ENCODE results near the gene MYL7. TPM values are rescaled to one million over a fixed set of nuclear protein-coding genes. Genes with fewer than 3 reads are reported as not detected.
"Not testable (repeated sequence)": the region's sequence is repeated elsewhere in the genome, so short reads cannot be mapped to it uniquely, and the experiment has no call there.

The MYL7 gene
- total RNA-seq, 1 experiment from 2014 or later = not detected

DNA sequence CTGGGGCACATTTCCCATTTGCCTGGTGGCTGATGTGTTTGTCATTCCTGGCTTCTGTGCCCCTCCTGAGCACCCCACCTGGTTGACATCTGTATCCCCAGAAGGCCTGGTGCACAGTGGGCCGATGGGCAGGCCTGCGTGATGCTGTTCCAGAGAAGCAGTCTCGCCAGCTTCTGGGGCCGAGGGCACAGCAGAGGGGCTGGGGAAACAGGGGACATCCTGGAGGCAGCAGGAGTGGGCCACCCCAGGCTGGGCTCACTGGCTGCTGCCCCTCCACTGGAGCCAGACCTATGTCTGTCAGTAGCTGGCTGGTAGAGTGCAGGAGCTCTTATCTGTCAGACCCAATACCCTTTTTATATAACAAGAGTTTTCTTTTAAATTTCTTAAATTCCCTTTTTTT lies 896 bp upstream of the MYL7 start:
- no peaks in the 10 kb centered on the region for H3K9me3 ChIP-seq (replicated peaks)
- no peak overlapping the region for H3K4me3 ChIP-seq
- H3K27ac ChIP-seq = no peak overlapping the region
- peaks cover 5% of the 10 kb centered on the region; the same call in 1 of the 2 replicates for H3K27me3 ChIP-seq (replicated peaks)
- H3K4me1 ChIP-seq (replicated peaks) = peaks cover 7% of the 10 kb centered on the region
- H3K36me3 ChIP-seq = no peaks in the 10 kb centered on the region
- DNase-seq (ENCODE audit: low read depth in 1 of 2, low spot score in 2 of 2) = no peak

DNA sequence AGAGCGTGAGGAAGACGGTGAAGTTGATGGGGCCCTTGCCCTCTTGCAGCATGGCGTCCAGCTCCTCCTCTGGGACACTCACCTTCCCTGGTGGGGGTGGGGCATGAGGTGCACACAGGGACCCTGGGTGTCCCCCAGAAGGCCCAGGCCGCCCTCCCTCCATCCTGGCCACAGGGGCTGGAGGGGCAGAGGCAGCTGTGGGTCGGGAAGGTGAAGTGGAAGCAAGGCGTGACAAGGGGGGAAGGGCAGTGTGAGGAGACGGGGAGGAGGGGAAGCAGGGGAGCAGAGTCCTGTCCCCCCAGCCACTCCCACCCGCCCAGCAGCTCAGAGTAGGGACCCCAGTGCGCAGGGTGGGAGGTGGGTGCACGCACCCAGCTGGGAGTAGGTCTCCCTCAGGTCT lies 791 bp downstream of the MYL7 start:
- H3K9me3 ChIP-seq (replicated peaks) = no peaks in the 10 kb centered on the region
- H3K4me1 ChIP-seq (replicated peaks) = peaks cover under 1% of the 10 kb centered on the region
- DNase-seq (ENCODE audit: low read depth in 1 of 2, low spot score in 2 of 2) = no peak
- H3K27ac ChIP-seq = no peak overlapping the region
- peaks cover 5% of the 10 kb centered on the region; the same call in 1 of the 2 replicates for H3K27me3 ChIP-seq (replicated peaks)
- H3K4me3 ChIP-seq = no peak overlapping the region
- no peaks in the 10 kb centered on the region for H3K36me3 ChIP-seq

DNA sequence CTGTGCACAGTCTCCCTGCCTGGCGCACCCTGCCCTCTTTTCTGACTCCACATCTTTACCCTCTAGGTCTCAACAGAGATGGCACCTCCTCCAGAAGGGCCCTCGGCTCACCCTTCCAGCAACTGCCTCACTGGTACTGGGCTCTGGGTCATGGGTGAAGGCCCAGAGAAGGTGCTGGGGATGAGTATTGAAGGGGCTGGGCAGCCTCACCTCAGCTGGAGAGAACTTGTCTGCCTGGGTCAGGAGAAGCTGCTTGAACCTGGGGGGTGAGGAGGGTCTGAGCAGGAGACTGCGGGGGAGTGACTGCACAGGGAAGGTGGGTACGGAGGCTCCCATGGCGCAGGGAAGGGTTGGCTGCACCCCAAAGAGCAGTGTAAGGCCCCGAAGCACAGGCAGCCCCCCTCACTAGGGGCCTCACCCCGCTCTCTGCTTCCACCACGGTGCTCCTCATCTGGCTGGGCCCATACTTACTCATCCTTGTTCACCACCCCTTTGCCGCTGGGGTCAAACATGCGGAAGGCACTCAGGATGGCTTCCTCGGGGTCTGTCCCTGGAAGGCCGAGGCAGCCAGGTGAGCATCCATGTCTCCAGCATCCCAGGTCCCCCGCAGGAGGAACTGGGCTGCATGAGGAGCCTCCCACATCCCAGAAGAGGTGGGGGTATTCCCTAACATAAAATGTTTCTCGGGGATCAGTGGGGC lies 1.7 kb downstream of the MYL7 start:
- no peak overlapping the region for H3K27ac ChIP-seq
- no peak for DNase-seq (ENCODE audit: low read depth in 1 of 2, low spot score in 2 of 2)
- no peak overlapping the region for H3K4me3 ChIP-seq
- H3K36me3 ChIP-seq = no peaks in the 10 kb centered on the region
- H3K27me3 ChIP-seq (replicated peaks) = peaks cover 5% of the 10 kb centered on the region; the same call in 1 of the 2 replicates
- H3K4me1 ChIP-seq (replicated peaks) = no peaks in the 10 kb centered on the region
- no peaks in the 10 kb centered on the region for H3K9me3 ChIP-seq (replicated peaks)

DNA sequence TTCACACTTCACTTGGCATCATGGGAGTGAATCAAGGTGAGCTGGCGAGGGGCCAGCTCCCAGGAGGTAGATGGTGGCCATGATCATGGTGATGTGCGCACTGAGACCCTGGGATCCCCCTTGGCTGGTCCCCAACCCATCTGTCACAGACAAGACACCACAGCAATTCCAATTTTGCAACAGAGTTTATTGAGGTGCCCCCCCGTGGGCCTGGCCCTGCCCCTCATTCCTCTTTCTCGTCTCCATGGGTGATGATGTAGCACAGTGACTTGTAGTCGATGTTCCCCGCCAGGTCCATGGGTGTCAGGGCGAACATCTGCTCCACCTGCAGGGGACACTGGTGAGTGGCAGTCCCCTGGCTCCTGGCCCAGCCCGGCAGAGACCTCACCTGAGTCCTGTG lies 2.4 kb downstream of the MYL7 start:
- H3K4me1 ChIP-seq (replicated peaks) = no peaks in the 10 kb centered on the region
- DNase-seq (ENCODE audit: low read depth in 1 of 2, low spot score in 2 of 2) = no peak
- no peaks in the 10 kb centered on the region for H3K36me3 ChIP-seq
- no peaks in the 10 kb centered on the region for H3K9me3 ChIP-seq (replicated peaks)
- H3K27ac ChIP-seq = no peak overlapping the region
- no peak overlapping the region for H3K4me3 ChIP-seq
- H3K27me3 ChIP-seq (replicated peaks) = peaks cover 5% of the 10 kb centered on the region; the same call in 1 of the 2 replicates

DNA sequence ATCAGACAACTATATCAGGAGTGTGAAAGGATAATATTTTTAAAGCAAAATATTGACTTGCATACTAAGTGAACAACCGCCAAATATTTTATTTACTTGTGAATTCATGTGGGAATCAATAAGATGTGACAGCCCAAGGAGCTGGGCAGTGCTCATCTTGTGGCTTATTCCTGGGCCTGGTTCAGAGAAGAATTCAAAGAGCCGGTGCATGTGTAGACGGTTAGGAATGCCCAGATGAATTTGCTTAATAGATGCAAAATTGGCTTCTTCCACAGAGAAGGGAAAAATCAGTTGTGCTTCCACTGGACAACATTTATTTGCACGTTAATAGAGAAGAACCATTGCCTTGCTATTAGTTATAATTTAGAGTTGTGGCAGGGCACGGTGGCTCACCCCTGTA lies 4.4 kb downstream of the MYL7 start:
- Histone ChIP-seq H3K36me3 (no peaks in the 10 kb centered on the region), H3K9me3 (replicated peaks) (no peaks in the 10 kb centered on the region), H3K4me3 (no peak overlapping the region), H3K27ac (no peak overlapping the region), H3K27me3 (replicated peaks) (no peaks in the 10 kb centered on the region), H3K4me1 (replicated peaks) (no peaks in the 10 kb centered on the region)
- no peak for DNase-seq (ENCODE audit: low read depth in 1 of 2, low spot score in 2 of 2)

DNA sequence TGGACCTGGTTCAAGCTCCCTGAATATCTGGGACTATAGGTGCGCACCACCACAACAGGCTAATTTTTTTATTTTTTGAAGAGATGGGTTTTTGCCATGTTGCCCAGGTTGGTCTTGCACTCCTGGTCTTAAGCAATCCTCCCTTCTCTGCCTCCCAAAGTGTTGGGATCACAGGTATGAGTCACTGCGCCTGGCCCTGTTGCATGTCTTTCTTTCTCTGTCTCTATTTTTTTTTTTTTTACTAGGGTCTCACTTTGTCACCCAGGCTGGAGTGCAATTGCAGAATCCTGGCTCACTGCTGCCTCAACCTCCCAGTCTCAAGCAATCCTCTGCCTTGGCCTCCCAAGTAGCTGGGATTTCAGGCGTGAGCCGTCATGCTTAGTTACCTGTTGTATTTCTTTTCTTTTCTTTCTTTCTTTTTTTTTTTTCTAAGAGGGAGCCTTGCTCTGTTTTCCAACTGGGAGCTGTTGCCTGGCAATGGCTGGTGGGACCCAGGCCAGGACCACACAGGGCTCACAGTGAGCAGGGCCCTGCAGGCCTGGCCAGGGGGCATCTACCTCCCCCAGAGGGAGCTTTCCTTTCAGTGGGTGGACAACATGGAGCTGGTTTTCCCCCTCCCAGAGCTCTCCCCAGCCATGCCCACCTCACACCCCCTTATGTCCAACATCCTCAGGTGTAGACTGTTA lies 6.0 kb downstream of the MYL7 start:
- DNase-seq (ENCODE audit: low read depth in 1 of 2, low spot score in 2 of 2) = no peak
- H3K4me3 ChIP-seq = no peak overlapping the region

DNA sequence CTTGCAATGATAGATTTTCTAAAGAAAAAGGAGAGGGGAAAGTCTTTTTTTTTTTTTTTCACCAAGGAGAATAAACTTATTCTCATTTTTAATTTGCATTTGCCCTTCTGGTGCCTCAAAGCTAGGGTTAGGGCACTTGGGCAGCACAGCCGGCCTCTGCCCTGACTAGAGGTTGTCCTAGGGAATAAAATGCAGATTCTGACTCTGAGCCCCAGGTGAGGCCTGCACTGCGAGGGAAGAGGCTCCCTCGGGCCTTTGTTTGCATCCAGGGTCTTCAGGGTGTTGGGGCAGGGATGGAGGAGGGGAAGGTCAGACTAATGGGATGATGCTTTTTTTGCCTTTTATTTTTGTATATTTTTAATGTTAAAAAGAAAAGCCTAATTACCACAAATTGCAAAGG lies 7.8 kb downstream of the MYL7 start:
- H3K27me3 ChIP-seq (replicated peaks) = no peaks in the 10 kb centered on the region
- no peak overlapping the region for H3K4me3 ChIP-seq
- no peaks in the 10 kb centered on the region for H3K36me3 ChIP-seq
- H3K9me3 ChIP-seq (replicated peaks) = no peaks in the 10 kb centered on the region
- DNase-seq (ENCODE audit: low read depth in 1 of 2, low spot score in 2 of 2) = no peak
- H3K27ac ChIP-seq = no peak overlapping the region
- no peaks in the 10 kb centered on the region for H3K4me1 ChIP-seq (replicated peaks)

More for the DNA sequence above, 6.0 kb downstream of the MYL7 start:
- Histone ChIP-seq H3K27ac (no peak overlapping the region), H3K9me3 (replicated peaks) (no peaks in the 10 kb centered on the region), H3K27me3 (replicated peaks) (no peaks in the 10 kb centered on the region), H3K4me1 (replicated peaks) (no peaks in the 10 kb centered on the region), H3K36me3 (no peaks in the 10 kb centered on the region)

DNA sequence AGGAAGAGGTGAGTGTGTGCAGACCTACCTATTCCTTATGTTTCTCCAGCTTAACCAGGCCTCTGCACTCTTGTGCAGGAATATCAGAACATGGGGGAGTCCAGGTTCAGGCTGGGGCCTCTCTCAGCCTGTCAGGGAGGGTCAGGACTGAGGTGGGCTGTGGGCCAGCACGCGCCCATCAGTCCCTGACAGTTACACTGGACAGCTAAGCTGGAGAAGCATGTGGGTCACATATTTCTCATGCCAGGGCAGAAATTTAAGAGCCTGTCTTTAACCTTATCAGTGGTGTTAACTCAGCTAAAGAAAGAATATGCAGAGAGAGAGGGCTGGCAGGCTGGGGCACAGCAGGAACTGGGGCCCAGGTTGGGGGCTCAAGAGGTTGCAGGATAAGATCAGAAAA lies 9.1 kb downstream of the MYL7 start:
- no peaks in the 10 kb centered on the region for H3K36me3 ChIP-seq
- H3K27ac ChIP-seq = no peak overlapping the region
- no peak overlapping the region for H3K4me3 ChIP-seq
- DNase-seq (ENCODE audit: low read depth in 1 of 2, low spot score in 2 of 2) = no peak
- H3K27me3 ChIP-seq (replicated peaks) = no peaks in the 10 kb centered on the region
- no peaks in the 10 kb centered on the region for H3K4me1 ChIP-seq (replicated peaks)
- no peaks in the 10 kb centered on the region for H3K9me3 ChIP-seq (replicated peaks)

DNA sequence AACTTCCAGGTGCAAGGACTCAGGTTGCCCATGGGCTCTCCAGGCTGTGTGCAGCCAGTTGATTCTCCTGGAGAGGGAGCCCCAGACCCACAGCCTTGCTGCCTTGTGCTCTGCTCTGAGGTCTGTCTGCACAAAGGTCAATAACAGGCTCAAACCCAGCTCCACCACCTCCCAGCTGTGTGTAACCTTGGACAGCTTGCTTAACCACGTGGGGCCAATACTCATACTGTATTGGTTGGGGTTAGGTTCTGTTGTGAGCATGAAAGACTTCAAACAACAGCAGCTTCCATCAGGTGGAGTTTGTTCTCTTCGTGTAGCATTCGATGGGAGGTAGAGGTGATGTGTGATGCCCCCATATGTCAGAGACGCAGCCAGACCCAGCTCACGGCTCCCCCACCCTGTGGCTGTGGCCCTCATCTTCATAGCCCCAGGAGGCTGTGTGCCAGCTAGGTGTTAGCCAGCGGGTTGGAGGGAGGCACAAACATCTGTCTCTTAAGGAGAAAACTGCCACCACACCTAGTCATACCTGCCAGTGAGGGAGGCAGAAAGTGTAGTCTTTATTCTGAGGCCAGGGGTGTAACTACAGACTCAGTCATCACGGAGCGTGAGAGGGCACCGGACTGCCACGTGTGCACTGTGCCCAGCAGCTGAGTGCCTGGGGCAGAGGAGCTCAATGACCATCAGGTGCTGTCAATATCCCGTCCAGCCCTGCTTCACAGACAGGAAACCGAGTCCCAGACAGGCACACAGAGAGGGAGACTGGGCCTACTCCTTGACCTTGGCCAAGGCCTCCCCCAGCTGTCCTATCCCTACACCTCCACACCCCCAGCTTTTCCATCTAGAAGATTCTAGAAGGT lies 9.7 kb downstream of the MYL7 start:
- DNase-seq (ENCODE audit: low read depth in 1 of 2, low spot score in 2 of 2) = no peak
- Histone ChIP-seq H3K4me3 (no peak overlapping the region), H3K27ac (no peak overlapping the region), H3K27me3 (replicated peaks) (no peaks in the 10 kb centered on the region), H3K4me1 (replicated peaks) (no peaks in the 10 kb centered on the region), H3K36me3 (no peaks in the 10 kb centered on the region), H3K9me3 (replicated peaks) (no peaks in the 10 kb centered on the region)

DNA sequence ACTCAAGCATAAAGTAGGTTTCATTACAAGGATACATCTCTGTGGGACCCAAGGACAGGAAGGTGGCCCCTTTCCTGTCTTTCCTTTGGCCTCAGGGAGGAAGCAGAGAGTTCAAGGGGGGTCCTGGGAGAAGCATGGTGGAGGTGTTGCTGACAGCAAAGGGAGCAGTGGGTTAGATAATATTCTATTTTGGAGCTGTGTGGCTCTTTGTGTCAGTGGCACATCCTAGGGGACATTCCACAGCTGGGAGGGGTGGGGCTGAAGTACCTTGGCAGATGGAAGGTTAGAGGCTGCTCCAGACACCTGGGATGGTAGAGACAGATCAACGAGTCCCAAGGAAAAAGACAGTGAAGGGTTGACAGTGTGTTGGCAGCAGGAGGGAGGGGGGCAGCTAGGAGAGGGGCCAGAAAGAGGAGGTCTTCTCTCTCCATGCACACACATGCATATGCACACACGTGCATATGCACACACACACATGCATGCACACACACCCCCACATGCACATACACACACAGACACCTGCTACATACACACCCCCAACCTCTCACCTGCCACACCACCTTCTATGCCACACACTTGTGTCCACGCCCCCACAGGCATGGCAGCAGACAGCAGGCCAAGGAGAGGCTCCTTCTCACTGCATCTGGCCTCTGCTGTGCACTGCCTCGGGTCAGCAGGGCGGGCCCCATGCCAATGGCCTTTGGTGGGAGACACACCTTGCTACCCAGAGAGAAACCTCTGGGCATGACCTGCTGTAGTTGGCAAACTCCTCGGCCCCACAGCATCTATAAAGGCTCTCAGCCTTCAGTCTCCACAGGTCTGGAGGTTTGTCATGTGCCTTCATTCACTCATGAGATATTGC lies 12.2 kb downstream of the MYL7 start:
- no peaks in the 10 kb centered on the region for H3K9me3 ChIP-seq (replicated peaks)
- H3K27me3 ChIP-seq (replicated peaks) = no peaks in the 10 kb centered on the region
- no peak overlapping the region for H3K4me3 ChIP-seq
- DNase-seq (ENCODE audit: low read depth in 1 of 2, low spot score in 2 of 2) = no peak
- no peak overlapping the region for H3K27ac ChIP-seq
- H3K4me1 ChIP-seq (replicated peaks) = peaks cover under 1% of the 10 kb centered on the region; the same call in 1 of the 2 replicates
- no peaks in the 10 kb centered on the region for H3K36me3 ChIP-seq

DNA sequence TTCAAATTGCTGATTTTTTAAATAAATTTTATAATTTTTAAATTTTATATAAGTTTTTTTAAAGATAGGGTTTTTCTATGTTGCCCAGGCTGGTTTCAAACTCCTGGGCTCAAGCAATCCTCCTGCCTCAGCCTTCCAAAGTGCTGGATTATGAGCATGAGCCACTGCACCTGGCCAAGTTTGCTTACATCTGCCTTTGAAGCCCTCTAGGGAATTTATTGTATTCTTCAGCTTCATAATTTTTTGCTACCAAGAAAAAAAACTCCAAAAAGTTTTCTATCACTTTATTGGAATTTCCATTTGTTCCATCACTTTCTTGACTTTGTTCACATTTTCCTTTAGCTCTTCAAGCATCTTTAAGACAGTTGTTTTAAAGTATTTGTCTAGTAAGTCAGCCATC lies 14.0 kb downstream of the MYL7 start:
- no peaks in the 10 kb centered on the region for H3K36me3 ChIP-seq
- H3K27ac ChIP-seq = no peak overlapping the region
- DNase-seq (ENCODE audit: low read depth in 1 of 2, low spot score in 2 of 2) = no peak
- no peak overlapping the region for H3K4me3 ChIP-seq
- no peaks in the 10 kb centered on the region for H3K27me3 ChIP-seq (replicated peaks)
- H3K9me3 ChIP-seq (replicated peaks) = no peaks in the 10 kb centered on the region
- peaks cover 8% of the 10 kb centered on the region for H3K4me1 ChIP-seq (replicated peaks)

DNA sequence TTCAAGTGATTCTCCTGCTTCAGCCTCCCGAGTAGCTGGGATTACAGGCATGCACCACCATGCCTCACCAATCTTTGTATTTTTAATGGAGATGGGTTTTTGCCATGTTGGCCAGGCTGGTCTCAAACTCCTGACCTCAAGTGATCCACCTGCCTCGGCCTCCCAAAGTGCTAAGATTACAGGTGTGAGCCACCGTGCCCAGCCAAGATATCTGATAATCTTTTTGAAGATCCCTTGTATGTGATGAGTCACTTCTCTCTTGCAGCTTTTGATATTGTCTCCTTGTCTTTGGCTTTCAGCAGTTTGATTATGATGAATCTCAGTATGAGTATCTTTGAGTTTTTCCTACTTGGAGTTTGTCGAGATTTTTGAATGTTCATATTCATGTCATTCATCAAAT lies 14.6 kb downstream of the MYL7 start:
- H3K27ac ChIP-seq; H3K9me3 ChIP-seq (replicated peaks); H3K36me3 ChIP-seq; DNase-seq (ENCODE audit: low read depth in 1 of 2, low spot score in 2 of 2); H3K27me3 ChIP-seq (replicated peaks); H3K4me1 ChIP-seq (replicated peaks); H3K4me3 ChIP-seq: not testable (repeated sequence)

DNA sequence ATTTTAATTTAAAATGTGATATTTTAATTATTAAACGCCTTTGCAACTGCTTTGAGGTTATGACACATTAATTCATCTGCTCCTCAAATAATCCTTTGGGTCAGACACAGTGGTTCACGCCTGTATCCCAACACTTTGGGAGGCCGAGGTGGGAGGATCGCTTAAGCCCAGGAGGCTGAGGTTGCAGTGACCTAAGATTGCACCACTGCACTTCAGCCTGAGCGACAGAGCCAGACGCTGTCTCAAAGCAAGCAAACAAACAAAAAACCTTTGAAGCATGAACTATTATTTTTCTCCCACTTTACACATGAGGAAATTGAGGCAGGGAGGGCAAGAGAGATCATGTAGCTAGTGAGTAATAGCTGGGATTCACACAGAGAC lies 16.3 kb downstream of the MYL7 start:
- Histone ChIP-seq H3K36me3 (peaks cover 23% of the 10 kb centered on the region), H3K4me1 (replicated peaks) (peaks cover 8% of the 10 kb centered on the region), H3K27ac (no peak overlapping the region), H3K4me3 (no peak overlapping the region), H3K27me3 (replicated peaks) (no peaks in the 10 kb centered on the region), H3K9me3 (replicated peaks) (no peaks in the 10 kb centered on the region)
- no peak for DNase-seq (ENCODE audit: low read depth in 1 of 2, low spot score in 2 of 2)
